ENCODE data around the gene HMCN1. TPM values are rescaled to one million over a fixed set of nuclear protein-coding genes. Genes with fewer than 3 reads are reported as not detected.

The HMCN1 gene
- total and polyA plus RNA-seq, 2 donors (not counting 1 experiment from before 2014, with no cell fraction given), result 6.8 to 21.0 TPM

DNA sequence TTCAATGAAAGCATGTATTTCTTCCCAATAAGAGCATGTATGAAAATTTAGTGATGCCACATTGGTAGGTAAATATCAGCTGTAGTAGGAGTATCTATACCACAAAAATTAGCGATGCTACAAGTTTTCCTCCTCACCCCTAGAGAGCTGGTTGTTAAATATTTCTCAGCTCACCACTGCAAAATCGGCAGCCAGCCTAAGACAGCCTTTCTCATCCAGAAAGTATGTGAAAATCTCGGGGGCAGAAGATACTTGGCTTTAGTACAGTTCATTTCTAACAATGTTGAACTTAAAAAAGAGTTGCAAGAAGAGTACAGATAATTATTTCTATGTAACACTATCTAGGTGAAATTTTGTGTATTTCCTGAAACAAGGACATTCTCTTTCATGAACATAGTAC is 405.5 kb downstream of the HMCN1 start:
- peak; percentile 4 to 84 for DNase-seq (ENCODE audit: low read depth in 2 of 2)
- no peak overlapping the region for H3K27ac ChIP-seq (ENCODE audit: insufficient read depth, low read length)
- H3K36me3 ChIP-seq (ENCODE audit: control insufficient read depth, insufficient read depth, low read length), result no peaks in the 10 kb centered on the region
- H4K20me1 ChIP-seq (ENCODE audit: control insufficient read depth, extremely low read depth, insufficient read depth, low read length), result no peaks in the 10 kb centered on the region
- H3K9ac ChIP-seq (ENCODE audit: insufficient read depth, low read length), result no peak overlapping the region
- H3K27me3 ChIP-seq (ENCODE audit: control insufficient read depth, insufficient read depth, low read length), result no peaks in the 10 kb centered on the region
- no peak overlapping the region for H2AFZ ChIP-seq (ENCODE audit: low read length)
- H3K79me2 ChIP-seq (ENCODE audit: control insufficient read depth, insufficient read depth, low read length), result no peaks in the 10 kb centered on the region
- TF ChIP-seq, protein P1, sequence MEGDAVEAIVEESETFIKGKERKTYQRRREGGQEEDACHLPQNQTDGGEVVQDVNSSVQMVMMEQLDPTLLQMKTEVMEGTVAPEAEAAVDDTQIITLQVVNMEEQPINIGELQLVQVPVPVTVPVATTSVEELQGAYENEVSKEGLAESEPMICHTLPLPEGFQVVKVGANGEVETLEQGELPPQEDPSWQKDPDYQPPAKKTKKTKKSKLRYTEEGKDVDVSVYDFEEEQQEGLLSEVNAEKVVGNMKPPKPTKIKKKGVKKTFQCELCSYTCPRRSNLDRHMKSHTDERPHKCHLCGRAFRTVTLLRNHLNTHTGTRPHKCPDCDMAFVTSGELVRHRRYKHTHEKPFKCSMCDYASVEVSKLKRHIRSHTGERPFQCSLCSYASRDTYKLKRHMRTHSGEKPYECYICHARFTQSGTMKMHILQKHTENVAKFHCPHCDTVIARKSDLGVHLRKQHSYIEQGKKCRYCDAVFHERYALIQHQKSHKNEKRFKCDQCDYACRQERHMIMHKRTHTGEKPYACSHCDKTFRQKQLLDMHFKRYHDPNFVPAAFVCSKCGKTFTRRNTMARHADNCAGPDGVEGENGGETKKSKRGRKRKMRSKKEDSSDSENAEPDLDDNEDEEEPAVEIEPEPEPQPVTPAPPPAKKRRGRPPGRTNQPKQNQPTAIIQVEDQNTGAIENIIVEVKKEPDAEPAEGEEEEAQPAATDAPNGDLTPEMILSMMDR (conservative IDR thresholded peaks at IDR 0.05 in 1 of 2, IDR thresholded peaks at IDR 0.05 in 1 of 2; ENCODE audit: low read depth in 1 of 2, low read length in 2 of 2), result no peak
- no peak for TF ChIP-seq EZH2 (IDR thresholded peaks at IDR 0.05; ENCODE audit: low read length, missing control alignments)
- H3K4me3 ChIP-seq (replicated peaks in 1 of 4; ENCODE audit: control extremely low read depth in 1 of 4, insufficient read depth in 1 of 4, low read depth in 3 of 4, low read length in 4 of 4), result no peak overlapping the region
- H3K4me1 ChIP-seq (ENCODE audit: control insufficient read depth, extremely low read depth, insufficient read depth, low read length), result peaks cover 2% of the 10 kb centered on the region
- peak overlapping the region; percentile 42 for H3K4me2 ChIP-seq (ENCODE audit: extremely low read depth, insufficient read depth, low read length)
- H3K9me3 ChIP-seq (ENCODE audit: control insufficient read depth, insufficient read depth, low read depth, low read length), result no peaks in the 10 kb centered on the region

DNA sequence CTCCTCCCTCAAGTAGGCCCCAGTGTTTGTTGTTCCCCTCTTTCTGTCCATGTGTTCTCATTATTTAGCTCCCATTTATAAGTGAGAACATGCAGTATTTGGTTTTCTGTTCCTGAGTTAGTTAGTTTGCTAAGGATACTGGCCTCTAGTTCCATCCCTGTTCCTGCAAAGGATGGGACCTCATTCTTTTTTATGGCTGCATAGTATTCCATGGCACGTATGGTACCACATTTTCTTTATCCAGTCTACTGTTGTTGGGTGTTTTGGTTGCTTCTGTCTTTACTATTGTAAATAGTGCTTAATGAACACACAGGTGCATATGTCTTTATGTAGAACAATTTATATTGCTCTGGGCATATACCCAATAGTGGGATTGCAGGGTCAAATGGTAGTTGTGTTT is 408.0 kb downstream of the HMCN1 start:
- Histone ChIP-seq H3K4me1 (ENCODE audit: control insufficient read depth, extremely low read depth, insufficient read depth, low read length) (peaks cover 2% of the 10 kb centered on the region), H3K4me3 (replicated peaks in 1 of 4; ENCODE audit: control extremely low read depth in 1 of 4, insufficient read depth in 1 of 4, low read depth in 3 of 4, low read length in 4 of 4) (no peak overlapping the region), H4K20me1 (ENCODE audit: control insufficient read depth, extremely low read depth, insufficient read depth, low read length) (no peaks in the 10 kb centered on the region), H3K4me2 (ENCODE audit: extremely low read depth, insufficient read depth, low read length) (no peak overlapping the region), H3K27me3 (ENCODE audit: control insufficient read depth, insufficient read depth, low read length) (no peaks in the 10 kb centered on the region), H3K9ac (ENCODE audit: insufficient read depth, low read length) (no peak overlapping the region), H3K9me3 (ENCODE audit: control insufficient read depth, insufficient read depth, low read depth, low read length) (no peaks in the 10 kb centered on the region), H3K36me3 (ENCODE audit: control insufficient read depth, insufficient read depth, low read length) (no peaks in the 10 kb centered on the region), H3K79me2 (ENCODE audit: control insufficient read depth, insufficient read depth, low read length) (no peaks in the 10 kb centered on the region), H3K27ac (ENCODE audit: insufficient read depth, low read length) (no peak overlapping the region), H2AFZ (ENCODE audit: low read length) (no peak overlapping the region)
- DNase-seq (ENCODE audit: low read depth in 2 of 2), result no peak
- TF ChIP-seq, protein P1 (conservative IDR thresholded peaks at IDR 0.05 in 1 of 2, IDR thresholded peaks at IDR 0.05 in 1 of 2; ENCODE audit: low read depth in 1 of 2, low read length in 2 of 2), result no peak
- no peak for TF ChIP-seq EZH2 (IDR thresholded peaks at IDR 0.05; ENCODE audit: low read length, missing control alignments)

DNA sequence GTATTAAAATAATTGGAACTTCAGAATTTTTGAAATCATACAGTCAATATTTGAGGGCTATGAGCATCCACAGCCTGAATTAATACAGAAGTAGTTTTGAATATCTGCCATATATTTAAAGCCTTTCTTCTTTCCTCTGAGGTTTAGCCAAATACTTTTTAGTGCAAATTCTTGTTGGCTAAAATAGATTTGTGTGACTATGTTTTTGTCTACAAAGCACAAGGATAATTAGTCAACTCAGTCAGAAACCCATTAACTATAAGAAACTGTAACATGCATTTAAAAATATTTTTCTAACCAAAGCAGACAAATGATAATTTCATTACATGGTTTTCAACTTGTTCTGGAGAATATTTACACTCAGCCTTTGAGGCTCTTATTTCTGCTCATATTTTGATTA is 408.7 kb downstream of the HMCN1 start:
- no peak overlapping the region for H3K4me2 ChIP-seq (ENCODE audit: extremely low read depth, insufficient read depth, low read length)
- H2AFZ ChIP-seq (ENCODE audit: low read length), result no peak overlapping the region
- H3K4me1 ChIP-seq (ENCODE audit: control insufficient read depth, extremely low read depth, insufficient read depth, low read length), result peaks cover 2% of the 10 kb centered on the region
- H4K20me1 ChIP-seq (ENCODE audit: control insufficient read depth, extremely low read depth, insufficient read depth, low read length), result no peaks in the 10 kb centered on the region
- no peak overlapping the region for H3K9ac ChIP-seq (ENCODE audit: insufficient read depth, low read length)
- no peaks in the 10 kb centered on the region for H3K79me2 ChIP-seq (ENCODE audit: control insufficient read depth, insufficient read depth, low read length)
- H3K27me3 ChIP-seq (ENCODE audit: control insufficient read depth, insufficient read depth, low read length), result no peaks in the 10 kb centered on the region
- DNase-seq (ENCODE audit: low read depth in 2 of 2), result peak in 1 of 2 donors; percentile 57
- H3K4me3 ChIP-seq (replicated peaks in 1 of 4; ENCODE audit: control extremely low read depth in 1 of 4, insufficient read depth in 1 of 4, low read depth in 3 of 4, low read length in 4 of 4), result no peak overlapping the region
- TF ChIP-seq, protein P1 (conservative IDR thresholded peaks at IDR 0.05 in 1 of 2, IDR thresholded peaks at IDR 0.05 in 1 of 2; ENCODE audit: low read depth in 1 of 2, low read length in 2 of 2), result no peak
- no peak for TF ChIP-seq EZH2 (IDR thresholded peaks at IDR 0.05; ENCODE audit: low read length, missing control alignments)
- no peaks in the 10 kb centered on the region for H3K9me3 ChIP-seq (ENCODE audit: control insufficient read depth, insufficient read depth, low read depth, low read length)
- no peaks in the 10 kb centered on the region for H3K36me3 ChIP-seq (ENCODE audit: control insufficient read depth, insufficient read depth, low read length)
- no peak overlapping the region for H3K27ac ChIP-seq (ENCODE audit: insufficient read depth, low read length)
